ENCODE measurements around the gene TBXAS1. TPM values are rescaled to one million over a fixed set of nuclear protein-coding genes. Genes with fewer than 3 reads are reported as not detected.

The TBXAS1 gene
- total RNA-seq, 2 experiments from 2014 or later: 5.5 to 6.0 TPM

DNA sequence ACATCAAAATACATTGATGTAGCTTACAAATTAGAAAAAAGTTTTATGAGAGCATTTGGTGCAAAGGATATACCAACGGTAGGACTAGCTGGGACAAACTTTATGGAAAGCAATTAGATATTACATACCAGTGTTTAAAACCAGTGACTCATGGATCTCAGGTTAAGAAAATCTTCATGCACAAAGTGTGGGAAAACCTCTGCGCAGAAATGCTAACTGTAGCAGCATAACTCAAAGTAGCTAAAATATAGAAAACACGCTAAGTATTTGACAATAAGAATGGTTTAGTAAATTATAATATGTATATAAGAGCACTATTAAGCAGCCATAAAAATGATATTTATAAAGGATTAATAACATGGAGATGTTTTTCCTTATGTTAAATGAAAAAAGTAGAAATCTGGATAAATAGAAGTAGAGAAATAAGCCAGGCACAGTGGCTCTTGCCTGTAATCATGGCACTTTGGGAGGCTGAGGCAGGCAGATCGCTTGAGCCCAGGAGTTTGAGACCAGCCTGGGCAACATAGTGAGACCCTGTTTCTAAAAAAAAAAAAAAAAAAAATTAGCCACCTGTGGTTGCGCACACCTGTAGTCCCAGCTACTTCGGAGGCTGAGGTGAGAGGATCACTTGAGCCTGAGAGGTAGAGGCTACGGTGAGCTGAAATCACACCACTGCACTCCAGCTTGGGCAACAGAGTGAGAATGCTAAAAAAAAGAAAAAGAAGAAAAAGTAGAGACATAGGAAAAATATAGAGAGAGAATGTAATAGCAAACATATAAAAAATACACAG is 37.2 kb downstream of the TBXAS1 start:
- Mint-ChIP-seq H3K9me3 (peaks cover 5% of the 10 kb centered on the region), H3K27ac (no peak overlapping the region), H3K27me3 (no peaks in the 10 kb centered on the region), H3K4me3 (no peak overlapping the region), H3K36me3 (ENCODE audit: low read depth) (no peaks in the 10 kb centered on the region), H3K4me1 (ENCODE audit: low read depth) (no peaks in the 10 kb centered on the region)
- no peak overlapping the region for H3K4me3 ChIP-seq (ENCODE audit: low read length)
- H3K9me3 ChIP-seq (ENCODE audit: control insufficient read depth in 1 of 2, insufficient read depth in 1 of 2, low read length in 2 of 2): peaks cover 0 to 10% of the 10 kb centered on the region in 2 experiments
- POLR2A ChIA-PET: no interaction called here
- CTCF ChIA-PET: no interaction called here
- no peak for DNase-seq
- TF ChIP-seq CTCF (IDR thresholded peaks at IDR 0.05): no peak
- no peak for ATAC-seq (ENCODE audit: poor library complexity)
- intact Hi-C loops (cut with DNase I, micrococcal nuclease): no loop called here
- H3K36me3 ChIP-seq (ENCODE audit: insufficient read depth, low read length): no peaks in the 10 kb centered on the region
- no peak overlapping the region for H3K27ac ChIP-seq (ENCODE audit: low read depth in 1 of 2, low read length in 2 of 2)
- no peaks in the 10 kb centered on the region for H3K27me3 ChIP-seq (ENCODE audit: control insufficient read depth in 1 of 2, insufficient read depth in 2 of 2, low read length in 2 of 2)
- no peaks in the 10 kb centered on the region for H3K4me1 ChIP-seq (ENCODE audit: insufficient read depth, low read length)

GRCh38 chr7:139867847-139868246 is 38.8 kb downstream of the TBXAS1 start:
- CTCF ChIA-PET: no interaction called here
- no peak overlapping the region for H3K4me3 Mint-ChIP-seq
- Histone ChIP-seq H3K27ac (ENCODE audit: low read depth in 1 of 2, low read length in 2 of 2) (no peak overlapping the region), H3K9me3 (ENCODE audit: control insufficient read depth in 1 of 2, insufficient read depth in 1 of 2, low read length in 2 of 2) (peaks cover 0 to 10% of the 10 kb centered on the region in 2 experiments), H3K36me3 (ENCODE audit: insufficient read depth, low read length) (peaks cover 2% of the 10 kb centered on the region), H3K27me3 (ENCODE audit: control insufficient read depth in 1 of 2, insufficient read depth in 2 of 2, low read length in 2 of 2) (no peaks in the 10 kb centered on the region), H3K4me1 (ENCODE audit: insufficient read depth, low read length) (no peaks in the 10 kb centered on the region), H3K4me3 (ENCODE audit: low read length) (no peak overlapping the region)
- ATAC-seq (ENCODE audit: poor library complexity): no peak
- H3K9me3 Mint-ChIP-seq: peaks cover 5% of the 10 kb centered on the region
- no peak for DNase-seq
- H3K27me3 Mint-ChIP-seq: no peaks in the 10 kb centered on the region
- H3K36me3 Mint-ChIP-seq (ENCODE audit: low read depth): no peaks in the 10 kb centered on the region
- POLR2A ChIA-PET: no interaction called here
- no peaks in the 10 kb centered on the region for H3K4me1 Mint-ChIP-seq (ENCODE audit: low read depth)
- intact Hi-C loops (cut with DNase I, micrococcal nuclease): no loop called here
- no peak overlapping the region for H3K27ac Mint-ChIP-seq
- TF ChIP-seq CTCF (IDR thresholded peaks at IDR 0.05): no peak

DNA sequence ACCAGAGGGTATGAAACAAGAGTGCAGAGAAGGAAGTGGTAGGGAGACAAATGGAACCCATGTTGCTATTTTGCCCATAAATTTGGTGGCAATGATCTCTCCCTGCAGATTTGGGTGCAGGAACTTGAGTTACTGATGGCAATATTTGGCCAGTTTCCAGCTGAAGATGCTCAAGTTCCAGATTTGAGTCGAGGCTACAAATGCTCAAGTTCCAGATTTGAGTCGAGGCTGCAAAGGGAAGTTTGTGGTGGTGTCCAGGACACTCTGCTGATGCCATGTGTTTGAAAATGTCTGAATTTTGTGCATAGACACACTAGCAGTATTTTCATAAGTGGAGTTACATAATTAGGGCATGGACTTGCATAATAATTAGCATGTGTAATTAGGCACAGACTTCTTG is 40.8 kb downstream of the TBXAS1 start:
- no peak overlapping the region for H3K27ac Mint-ChIP-seq
- CTCF ChIA-PET: no interaction called here
- Histone ChIP-seq H3K27me3 (ENCODE audit: control insufficient read depth in 1 of 2, insufficient read depth in 2 of 2, low read length in 2 of 2) (no peaks in the 10 kb centered on the region), H3K9me3 (ENCODE audit: control insufficient read depth in 1 of 2, insufficient read depth in 1 of 2, low read length in 2 of 2) (no peaks in the 10 kb centered on the region), H3K36me3 (ENCODE audit: insufficient read depth, low read length) (peaks cover 2% of the 10 kb centered on the region), H3K27ac (ENCODE audit: low read depth in 1 of 2, low read length in 2 of 2) (no peak overlapping the region), H3K4me1 (ENCODE audit: insufficient read depth, low read length) (no peaks in the 10 kb centered on the region), H3K4me3 (ENCODE audit: low read length) (no peak overlapping the region)
- H3K27me3 Mint-ChIP-seq: no peaks in the 10 kb centered on the region
- no peaks in the 10 kb centered on the region for H3K9me3 Mint-ChIP-seq
- no peak for TF ChIP-seq CTCF (IDR thresholded peaks at IDR 0.05)
- H3K4me1 Mint-ChIP-seq (ENCODE audit: low read depth): no peaks in the 10 kb centered on the region
- intact Hi-C loops (cut with DNase I, micrococcal nuclease): no loop called here
- ATAC-seq (ENCODE audit: poor library complexity) (no peak), DNase-seq (no peak)
- no peaks in the 10 kb centered on the region for H3K36me3 Mint-ChIP-seq (ENCODE audit: low read depth)
- POLR2A ChIA-PET: no interaction called here
- H3K4me3 Mint-ChIP-seq: no peak overlapping the region
